HL-60 (cell line): ENCODE measurements around the gene CD36.

Source experiments
- DNase-seq, 2 experiments: peaks; one replicate each; pipeline ENCODE4 v3.0.0-alpha.2; 2010 to 2020; ENCODE audit warnings: low read depth in 1 of 2, low spot score in 1 of 2
- H3K27ac ChIP-seq: fragments of 250-450 bp; sonication (Bioruptor Pico); replicated peaks from 2 replicates; pipeline ENCODE4 v1.5.1; 2020; ENCODE audit warnings: mild to moderate bottlenecking, moderate library complexity
- H3K27me3 ChIP-seq: fragments of 250-450 bp; sonication (Bioruptor Pico); 2 replicates; pipeline ENCODE4 v1.5.1; 2021; ENCODE audit warnings: mild to moderate bottlenecking, moderate library complexity; ENCODE audit not compliant: insufficient read depth, poor library complexity, severe bottlenecking
- H3K4me3 ChIP-seq: replicated peaks from 2 replicates; pipeline ENCODE4 v1.5.1; 2011; ENCODE audit warnings: mild to moderate bottlenecking, control low read depth, low read length; ENCODE audit not compliant: insufficient read depth
- GABPA ChIP-seq: IDR thresholded peaks from 2 replicates; pipeline ENCODE4 v1.6.1; 2012; ENCODE audit warnings: low read depth
- POLR2AphosphoS5 ChIP-seq: IDR thresholded peaks from 2 replicates; pipeline ENCODE4 v1.6.1; 2012; ENCODE audit warnings: low read depth
- SPI1 ChIP-seq: IDR thresholded peaks from 2 replicates; pipeline ENCODE4 v1.6.1; 2012; ENCODE audit warnings: low read depth, mild to moderate bottlenecking, borderline replicate concordance
- TF ChIP-seq, protein P1 (sequence below): IDR thresholded peaks from 2 replicates; pipeline ENCODE4 v1.6.1; 2012; ENCODE audit warnings: low read depth; ENCODE audit not compliant: insufficient replicate concordance
- TF ChIP-seq, protein P2 (sequence below): IDR thresholded peaks from one replicate; pipeline ENCODE4 v1.5.1; 2011; ENCODE audit warnings: low read length, control low read depth, inconsistent platforms; ENCODE audit not compliant: insufficient read depth

Gene CD36

DNA sequence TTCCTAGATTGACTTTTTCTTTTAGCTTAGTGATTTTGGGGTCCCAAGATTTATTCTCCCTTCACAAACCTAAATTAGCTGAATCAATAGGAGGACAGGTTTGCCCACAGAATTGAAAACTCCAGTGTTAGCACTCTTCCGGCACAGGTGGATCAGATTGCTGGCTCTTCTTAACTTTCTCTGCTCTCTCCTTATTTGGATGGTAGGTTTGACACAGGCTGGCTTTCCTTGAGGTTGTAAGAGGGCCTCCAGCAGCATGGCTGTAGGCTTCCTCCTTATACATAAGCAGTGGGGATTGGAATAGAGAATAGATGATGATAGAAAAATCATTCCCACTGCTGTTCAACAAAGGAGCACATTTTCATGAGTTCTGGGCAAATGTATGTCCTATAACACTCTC is 9.4 kb upstream of the CD36 start:
- Histone ChIP-seq H3K27ac (no peak overlapping the region), H3K4me3 (no peak overlapping the region), H3K27me3 (no peaks in the 10 kb centered on the region)
- TF ChIP-seq, protein P1, sequence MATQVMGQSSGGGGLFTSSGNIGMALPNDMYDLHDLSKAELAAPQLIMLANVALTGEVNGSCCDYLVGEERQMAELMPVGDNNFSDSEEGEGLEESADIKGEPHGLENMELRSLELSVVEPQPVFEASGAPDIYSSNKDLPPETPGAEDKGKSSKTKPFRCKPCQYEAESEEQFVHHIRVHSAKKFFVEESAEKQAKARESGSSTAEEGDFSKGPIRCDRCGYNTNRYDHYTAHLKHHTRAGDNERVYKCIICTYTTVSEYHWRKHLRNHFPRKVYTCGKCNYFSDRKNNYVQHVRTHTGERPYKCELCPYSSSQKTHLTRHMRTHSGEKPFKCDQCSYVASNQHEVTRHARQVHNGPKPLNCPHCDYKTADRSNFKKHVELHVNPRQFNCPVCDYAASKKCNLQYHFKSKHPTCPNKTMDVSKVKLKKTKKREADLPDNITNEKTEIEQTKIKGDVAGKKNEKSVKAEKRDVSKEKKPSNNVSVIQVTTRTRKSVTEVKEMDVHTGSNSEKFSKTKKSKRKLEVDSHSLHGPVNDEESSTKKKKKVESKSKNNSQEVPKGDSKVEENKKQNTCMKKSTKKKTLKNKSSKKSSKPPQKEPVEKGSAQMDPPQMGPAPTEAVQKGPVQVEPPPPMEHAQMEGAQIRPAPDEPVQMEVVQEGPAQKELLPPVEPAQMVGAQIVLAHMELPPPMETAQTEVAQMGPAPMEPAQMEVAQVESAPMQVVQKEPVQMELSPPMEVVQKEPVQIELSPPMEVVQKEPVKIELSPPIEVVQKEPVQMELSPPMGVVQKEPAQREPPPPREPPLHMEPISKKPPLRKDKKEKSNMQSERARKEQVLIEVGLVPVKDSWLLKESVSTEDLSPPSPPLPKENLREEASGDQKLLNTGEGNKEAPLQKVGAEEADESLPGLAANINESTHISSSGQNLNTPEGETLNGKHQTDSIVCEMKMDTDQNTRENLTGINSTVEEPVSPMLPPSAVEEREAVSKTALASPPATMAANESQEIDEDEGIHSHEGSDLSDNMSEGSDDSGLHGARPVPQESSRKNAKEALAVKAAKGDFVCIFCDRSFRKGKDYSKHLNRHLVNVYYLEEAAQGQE: no peak
- TF ChIP-seq, protein P2, sequence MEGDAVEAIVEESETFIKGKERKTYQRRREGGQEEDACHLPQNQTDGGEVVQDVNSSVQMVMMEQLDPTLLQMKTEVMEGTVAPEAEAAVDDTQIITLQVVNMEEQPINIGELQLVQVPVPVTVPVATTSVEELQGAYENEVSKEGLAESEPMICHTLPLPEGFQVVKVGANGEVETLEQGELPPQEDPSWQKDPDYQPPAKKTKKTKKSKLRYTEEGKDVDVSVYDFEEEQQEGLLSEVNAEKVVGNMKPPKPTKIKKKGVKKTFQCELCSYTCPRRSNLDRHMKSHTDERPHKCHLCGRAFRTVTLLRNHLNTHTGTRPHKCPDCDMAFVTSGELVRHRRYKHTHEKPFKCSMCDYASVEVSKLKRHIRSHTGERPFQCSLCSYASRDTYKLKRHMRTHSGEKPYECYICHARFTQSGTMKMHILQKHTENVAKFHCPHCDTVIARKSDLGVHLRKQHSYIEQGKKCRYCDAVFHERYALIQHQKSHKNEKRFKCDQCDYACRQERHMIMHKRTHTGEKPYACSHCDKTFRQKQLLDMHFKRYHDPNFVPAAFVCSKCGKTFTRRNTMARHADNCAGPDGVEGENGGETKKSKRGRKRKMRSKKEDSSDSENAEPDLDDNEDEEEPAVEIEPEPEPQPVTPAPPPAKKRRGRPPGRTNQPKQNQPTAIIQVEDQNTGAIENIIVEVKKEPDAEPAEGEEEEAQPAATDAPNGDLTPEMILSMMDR: no peak
- no peak for DNase-seq

DNA sequence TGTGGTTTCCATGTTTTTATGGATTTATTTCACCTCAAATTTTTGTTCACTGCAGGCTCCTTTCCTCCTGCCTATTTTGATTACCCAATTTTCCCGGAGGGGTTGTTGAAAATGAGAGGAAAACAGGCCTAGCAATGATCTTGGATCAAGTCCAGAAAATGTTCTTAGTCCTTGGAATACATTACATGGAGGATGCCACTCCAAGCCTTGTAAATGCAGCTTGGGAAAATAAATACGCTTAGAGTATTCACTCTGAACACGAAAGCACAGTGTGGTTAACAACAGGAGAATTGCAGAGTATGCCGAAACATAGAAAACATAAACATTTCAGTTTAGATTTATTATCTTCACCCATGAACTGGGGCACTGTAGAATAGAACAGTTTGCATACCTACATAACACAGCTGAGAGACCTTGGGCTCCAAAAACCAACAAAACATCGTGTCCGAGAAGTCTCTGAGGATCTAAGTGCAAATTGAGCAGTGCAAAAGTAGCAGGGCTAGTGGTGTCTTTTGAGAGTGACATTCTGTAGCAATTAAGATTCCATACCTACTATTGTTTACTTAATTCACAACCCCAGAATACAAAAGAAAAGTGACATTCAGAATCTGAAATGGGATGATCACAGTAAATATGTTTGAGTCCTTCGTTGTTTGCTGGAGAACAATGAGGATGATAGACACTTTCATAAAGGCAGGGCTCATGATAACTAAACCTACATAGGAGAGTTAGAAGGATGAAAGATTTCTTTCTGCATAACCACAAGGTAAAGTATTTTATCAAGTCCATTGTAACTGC is 7.6 kb upstream of the CD36 start:
- Histone ChIP-seq H3K27me3 (no peaks in the 10 kb centered on the region), H3K4me3 (no peak overlapping the region), H3K27ac (no peak overlapping the region)
- TF ChIP-seq GABPA (no peak), POLR2AphosphoS5 (no peak)
- TF ChIP-seq, protein P1: no peak
- no peak for DNase-seq

DNA sequence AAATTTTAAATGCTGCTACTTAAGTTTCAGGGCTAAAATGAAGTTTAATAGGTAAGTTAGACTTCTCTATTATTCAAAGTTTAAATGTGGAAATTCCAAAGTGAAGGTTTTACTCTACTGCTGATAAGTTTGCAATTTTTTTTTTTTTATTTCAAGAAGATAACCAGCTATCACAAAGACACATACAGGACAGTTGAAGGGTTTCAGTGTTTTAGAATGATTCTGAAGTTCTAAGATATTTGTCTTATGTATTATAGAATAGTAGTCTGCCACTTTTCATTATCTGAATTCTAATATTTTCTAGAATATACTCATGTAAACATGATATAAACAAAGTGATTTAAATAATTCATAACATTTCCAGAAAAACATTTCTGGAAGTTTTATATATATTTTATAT is 7.0 kb upstream of the CD36 start:
- DNase-seq: no peak
- Histone ChIP-seq H3K27me3 (no peaks in the 10 kb centered on the region), H3K27ac (no peak overlapping the region), H3K4me3 (no peak overlapping the region)
- no peak for TF ChIP-seq POLR2AphosphoS5
- no peak for TF ChIP-seq SPI1
- no peak for TF ChIP-seq GABPA
- TF ChIP-seq, protein P2: no peak
- TF ChIP-seq, protein P1: no peak
